H9 (cell line): ENCODE results near the gene EXOC3L1. TPM values are rescaled to one million over a fixed set of nuclear protein-coding genes. Genes with fewer than 3 reads are reported as not detected.

Experiments
- DNase-seq: peaks from one replicate; pipeline ENCODE4 v3.0.0-alpha.2; 2017
- H2AFZ ChIP-seq: one replicate; pipeline ENCODE4 v1.6.1; 2013; ENCODE audit warnings: mild to moderate bottlenecking, low read length, control low read depth, moderate library complexity
- H2AK5ac ChIP-seq: 2 replicates; pipeline ENCODE4 v1.6.1; 2013; ENCODE audit warnings: low read length, control low read depth, mixed read lengths; ENCODE audit not compliant: insufficient read length
- H2BK120ac ChIP-seq: one replicate; pipeline ENCODE4 v1.6.1; 2013; ENCODE audit warnings: low read depth, mild to moderate bottlenecking, low read length, control low read depth, inconsistent platforms; ENCODE audit not compliant: poor library complexity, severe bottlenecking
- H2BK12ac ChIP-seq: 2 replicates; pipeline ENCODE4 v1.6.1; 2013; ENCODE audit warnings: low read length, control low read depth, mixed read lengths, low read depth; ENCODE audit not compliant: insufficient read length
- H2BK15ac ChIP-seq: 2 replicates; pipeline ENCODE4 v1.6.1; 2013; ENCODE audit warnings: low read depth, low read length, control low read depth
- H2BK20ac ChIP-seq: one replicate; pipeline ENCODE4 v1.6.1; 2013; ENCODE audit warnings: low read depth, mild to moderate bottlenecking, low read length, control low read depth, inconsistent platforms; ENCODE audit not compliant: poor library complexity, severe bottlenecking
- H2BK5ac ChIP-seq: 2 replicates; pipeline ENCODE4 v1.6.1; 2013; ENCODE audit warnings: low read length, control low read depth, mixed read lengths; ENCODE audit not compliant: insufficient read length
- H3K14ac ChIP-seq: 2 replicates; pipeline ENCODE4 v1.6.1; 2013; ENCODE audit warnings: low read length, control low read depth; ENCODE audit not compliant: insufficient read depth
- H3K18ac ChIP-seq: 2 replicates; pipeline ENCODE4 v1.6.1; 2013; ENCODE audit warnings: low read depth, mild to moderate bottlenecking, mixed read lengths, low read length, control low read depth; ENCODE audit not compliant: insufficient read length
- H3K23ac ChIP-seq: 2 replicates; pipeline ENCODE4 v1.6.1; 2013; ENCODE audit warnings: low read length, control low read depth, mixed read lengths, low read depth; ENCODE audit not compliant: insufficient read length
- H3K23me2 ChIP-seq: 2 replicates; pipeline ENCODE4 v1.6.1; 2013; ENCODE audit warnings: low read depth, mild to moderate bottlenecking, mixed read lengths, low read length, control low read depth; ENCODE audit not compliant: insufficient read length, poor library complexity, severe bottlenecking
- H3K27ac ChIP-seq: 2 replicates; pipeline ENCODE4 v1.5.1; 2013; ENCODE audit warnings: low read length, control low read depth, mixed read lengths, low read depth; ENCODE audit not compliant: insufficient read length
- H3K27me3 ChIP-seq: 2 replicates; pipeline ENCODE4 v1.6.1; 2013; ENCODE audit warnings: low read length, control low read depth, inconsistent platforms; ENCODE audit not compliant: insufficient read depth
- H3K4ac ChIP-seq: 2 replicates; pipeline ENCODE4 v1.6.1; 2013; ENCODE audit warnings: low read depth, mild to moderate bottlenecking, control low read depth, inconsistent platforms, low read length, moderate library complexity
- H3K4me1 ChIP-seq: 2 replicates; pipeline ENCODE4 v1.6.1; 2013; ENCODE audit warnings: low read length, control low read depth, inconsistent platforms; ENCODE audit not compliant: insufficient read depth
- H3K4me2 ChIP-seq: 2 replicates; pipeline ENCODE4 v1.6.1; 2013; ENCODE audit warnings: low read length, control low read depth, mixed read lengths; ENCODE audit not compliant: insufficient read length, insufficient read depth
- H3K56ac ChIP-seq: 2 replicates; pipeline ENCODE4 v1.6.1; 2013; ENCODE audit warnings: low read depth, mild to moderate bottlenecking, mixed read lengths, low read length, control low read depth; ENCODE audit not compliant: insufficient read length
- H3K79me1 ChIP-seq: 2 replicates; pipeline ENCODE4 v1.6.1; 2013; ENCODE audit warnings: low read depth, mild to moderate bottlenecking, moderate library complexity, low read length, control low read depth, inconsistent platforms; ENCODE audit not compliant: insufficient read depth, poor library complexity, severe bottlenecking
- H3K79me2 ChIP-seq: 2 replicates; pipeline ENCODE4 v1.6.1; 2013; ENCODE audit warnings: low read length, control low read depth, inconsistent platforms; ENCODE audit not compliant: insufficient read depth
- H3K9ac ChIP-seq: 2 replicates; pipeline ENCODE4 v1.6.1; 2013; ENCODE audit warnings: low read length, control low read depth, mixed read lengths; ENCODE audit not compliant: insufficient read length; ENCODE audit errors: extremely low read depth
- H3K9me3 ChIP-seq: one replicate; pipeline ENCODE4 v1.6.1; 2013; ENCODE audit warnings: low read depth, low read length, inconsistent platforms; ENCODE audit not compliant: control insufficient read depth
- H3T11ph ChIP-seq: one replicate; pipeline ENCODE4 v1.6.1; 2013; ENCODE audit warnings: mild to moderate bottlenecking, low read length, control low read depth, inconsistent platforms
- H4K20me1 ChIP-seq: one replicate; pipeline ENCODE4 v1.6.1; 2013; ENCODE audit not compliant: control insufficient read depth, insufficient read length, insufficient read depth
- H4K5ac ChIP-seq: 2 replicates; pipeline ENCODE4 v1.6.1; 2013; ENCODE audit warnings: low read depth, mild to moderate bottlenecking, mixed read lengths, low read length, control low read depth; ENCODE audit not compliant: insufficient read length
- H4K8ac ChIP-seq: replicated peaks from 2 replicates; pipeline ENCODE4 v1.6.1; 2013; ENCODE audit warnings: low read length, control low read depth, mixed read lengths, low read depth; ENCODE audit not compliant: insufficient read length
- H4K91ac ChIP-seq: 2 replicates; pipeline ENCODE4 v1.6.1; 2013; ENCODE audit warnings: low read depth, mild to moderate bottlenecking, moderate library complexity, mixed read lengths, low read length, control low read depth; ENCODE audit not compliant: insufficient read length
- H3K27ac Mint-ChIP-seq, 3 experiments: 2 replicates in 2 of 3; 3 replicates in 1 of 3; pipeline ENCODE4 v1.8.0; 2020 to 2021; ENCODE audit warnings: mixed read lengths in 3 of 3, mild to moderate bottlenecking in 1 of 3, moderate library complexity in 1 of 3
- H3K27me3 Mint-ChIP-seq: 2 replicates; pipeline ENCODE4 v1.8.0; 2021; ENCODE audit warnings: low read depth, mild to moderate bottlenecking, moderate library complexity, mixed read lengths
- H3K36me3 Mint-ChIP-seq, 3 experiments: 2 replicates in 2 of 3; 3 replicates in 1 of 3; pipeline ENCODE4 v1.8.0; 2020 to 2021; ENCODE audit warnings: low read depth in 3 of 3, mixed read lengths in 3 of 3; ENCODE audit not compliant: insufficient read depth in 1 of 3
- H3K4me1 Mint-ChIP-seq, 2 experiments: 2 replicates each; pipeline ENCODE4 v1.8.0; 2020; ENCODE audit warnings: mixed read lengths in 2 of 2
- H3K4me3 Mint-ChIP-seq, 2 experiments: 2 replicates in 1 of 2; 3 replicates in 1 of 2; pipeline ENCODE4 v1.8.0; 2020 to 2021; ENCODE audit warnings: mild to moderate bottlenecking in 2 of 2, mixed read lengths in 2 of 2, moderate library complexity in 1 of 2
- H3K9me3 Mint-ChIP-seq, 2 experiments: 2 replicates in 1 of 2; 3 replicates in 1 of 2; pipeline ENCODE4 v1.8.0; 2020; ENCODE audit warnings: mild to moderate bottlenecking in 2 of 2, mixed read lengths in 2 of 2, moderate library complexity in 1 of 2
- CTCF ChIP-seq: fragments of 200-600 bp; sonication (generic); conservative IDR thresholded peaks from 3 replicates; pipeline ENCODE4 v1.8.0; 2021; ENCODE audit warnings: antibody characterized with exemption, mild to moderate bottlenecking
- WGBS: extraction: QIAGEN DNeasy Blood & Tissue Kit; methylation state at CpG from one replicate; pipeline ENCODE4 v1.1.7; 2013; ENCODE audit warnings: missing lambda C conversion rate, low lambda C conversion rate, mixed read lengths; ENCODE audit not compliant: insufficient read length; ENCODE audit errors: extremely low coverage; 5-methylcytosine and 5-hydroxymethylcytosine counted together
- total RNA-seq: library from RNA; stranded (reverse); gene quantifications from 2 replicates; pipeline ENCODE4 v1.2.1, GENCODE V29; 2021

Gene EXOC3L1
- total RNA-seq, 1 experiment from 2014 or later = 3.3 TPM

- Histone ChIP-seq H3K27ac (no peak overlapping the region), H4K8ac (no peak overlapping the region), H3K9me3 (no peaks in the 10 kb centered on the region), H3K23ac (no peak overlapping the region), H3K18ac (no peak overlapping the region), H3K79me1 (no peaks in the 10 kb centered on the region), H3K27me3 (no peaks in the 10 kb centered on the region; the same call in 1 of the 2 replicates), H4K91ac (no peak overlapping the region), H2BK20ac (no peak overlapping the region), H3K4ac (no peak overlapping the region), H2AK5ac (no peak overlapping the region), H3T11ph (no peak overlapping the region), H3K79me2 (no peaks in the 10 kb centered on the region), H3K4me2 (no peak overlapping the region), H2AFZ (no peak overlapping the region), H3K4me1 (no peaks in the 10 kb centered on the region), H3K9ac (no peak overlapping the region), H3K56ac (no peak overlapping the region), H4K5ac (no peak overlapping the region), H2BK12ac (no peak overlapping the region), H3K14ac (no peak overlapping the region), H4K20me1 (no peaks in the 10 kb centered on the region), H2BK15ac (no peak overlapping the region), H3K23me2 (no peaks in the 10 kb centered on the region), H2BK5ac (no peak overlapping the region), H2BK120ac (no peak overlapping the region)
- no peak for TF ChIP-seq CTCF
- no CpG with 5 or more reads among the region's 18 CpGs for WGBS
- Mint-ChIP-seq H3K9me3 (no peaks in the 10 kb centered on the region), H3K36me3 (no peaks in the 10 kb centered on the region), H3K4me1 (no peaks in the 10 kb centered on the region), H3K27ac (peak overlapping the region in 1 of 3 experiments; percentile 63; a peak in 2 of 7 replicates), H3K4me3 (no peak overlapping the region), H3K27me3 (peaks cover 49% of the 10 kb centered on the region)
- no peak for DNase-seq
These were observed 26.9 kb upstream of the EXOC3L1 start for GRCh38 chr16:67216612-67217490.
